Osteocyte (in vitro differentiated cells): ENCODE data around the gene GDF10. TPM values are rescaled to one million over a fixed set of nuclear protein-coding genes. Genes with fewer than 3 reads are reported as not detected.
A peak's percentile ranks its signal among the peaks of the same experiment; 100 is the strongest.

Experiments
- DNase-seq: peaks from one replicate; pipeline ENCODE4 v3.0.0; 2021; ENCODE audit warnings: mixed read lengths; ENCODE audit not compliant: unreplicated experiment; ENCODE audit errors: extremely low spot score
- H3K27ac Mint-ChIP-seq: one replicate; pipeline ENCODE4 v1.8.0; 2021; ENCODE audit warnings: mild to moderate bottlenecking, mixed read lengths; ENCODE audit not compliant: unreplicated experiment
- H3K27me3 Mint-ChIP-seq: one replicate; pipeline ENCODE4 v1.8.0; 2021; ENCODE audit warnings: mixed read lengths; ENCODE audit not compliant: unreplicated experiment
- H3K36me3 Mint-ChIP-seq: one replicate; pipeline ENCODE4 v1.8.0; 2021; ENCODE audit warnings: mixed read lengths; ENCODE audit not compliant: unreplicated experiment
- H3K4me1 Mint-ChIP-seq: one replicate; pipeline ENCODE4 v1.8.0; 2021; ENCODE audit warnings: mixed read lengths; ENCODE audit not compliant: unreplicated experiment
- H3K4me3 Mint-ChIP-seq: one replicate; pipeline ENCODE4 v1.8.0; 2021; ENCODE audit warnings: mild to moderate bottlenecking, moderate library complexity, mixed read lengths; ENCODE audit not compliant: unreplicated experiment
- H3K9me3 Mint-ChIP-seq: one replicate; pipeline ENCODE4 v1.8.0; 2021; ENCODE audit warnings: mixed read lengths; ENCODE audit not compliant: unreplicated experiment
- total RNA-seq: library from RNA; stranded (reverse); gene quantifications from 2 replicates; pipeline ENCODE4 v1.2.1, GENCODE V29; 2021
- TF ChIP-seq, protein P1 (sequence below): fragments of 200-600 bp; sonication (generic); IDR thresholded peaks from 2 replicates; pipeline ENCODE4 v1.5.0; 2021; ENCODE audit warnings: antibody characterized with exemption, mild to moderate bottlenecking, moderate library complexity

Gene GDF10
- total RNA-seq, 1 donor from 2014 or later = not detected

DNA sequence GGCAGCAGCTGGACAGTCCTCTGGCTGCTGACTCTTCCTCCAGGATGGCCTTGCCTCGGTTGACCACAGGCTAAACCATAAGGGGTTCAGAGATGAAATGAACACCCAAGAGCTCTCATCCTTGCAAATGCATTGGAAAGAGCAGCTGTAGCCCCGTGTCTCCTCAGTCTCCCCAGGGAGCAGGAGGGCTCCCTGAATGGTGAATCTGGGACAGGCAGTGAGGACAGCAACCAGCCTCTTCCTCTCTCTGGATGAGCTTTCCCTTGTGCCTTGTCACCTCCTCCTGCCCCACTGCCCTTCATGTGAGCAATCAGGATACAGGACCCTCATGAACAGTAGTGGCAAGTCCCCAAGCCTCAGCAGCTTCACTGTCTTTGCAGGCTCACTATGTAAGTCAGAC lies 23.9 kb upstream of the GDF10 start:
- Mint-ChIP-seq H3K36me3 (no peaks in the 10 kb centered on the region), H3K4me3 (no peak overlapping the region), H3K27ac (no peak overlapping the region), H3K27me3 (peaks cover 10% of the 10 kb centered on the region), H3K9me3 (no peaks in the 10 kb centered on the region), H3K4me1 (no peaks in the 10 kb centered on the region)
- TF ChIP-seq, protein P1, sequence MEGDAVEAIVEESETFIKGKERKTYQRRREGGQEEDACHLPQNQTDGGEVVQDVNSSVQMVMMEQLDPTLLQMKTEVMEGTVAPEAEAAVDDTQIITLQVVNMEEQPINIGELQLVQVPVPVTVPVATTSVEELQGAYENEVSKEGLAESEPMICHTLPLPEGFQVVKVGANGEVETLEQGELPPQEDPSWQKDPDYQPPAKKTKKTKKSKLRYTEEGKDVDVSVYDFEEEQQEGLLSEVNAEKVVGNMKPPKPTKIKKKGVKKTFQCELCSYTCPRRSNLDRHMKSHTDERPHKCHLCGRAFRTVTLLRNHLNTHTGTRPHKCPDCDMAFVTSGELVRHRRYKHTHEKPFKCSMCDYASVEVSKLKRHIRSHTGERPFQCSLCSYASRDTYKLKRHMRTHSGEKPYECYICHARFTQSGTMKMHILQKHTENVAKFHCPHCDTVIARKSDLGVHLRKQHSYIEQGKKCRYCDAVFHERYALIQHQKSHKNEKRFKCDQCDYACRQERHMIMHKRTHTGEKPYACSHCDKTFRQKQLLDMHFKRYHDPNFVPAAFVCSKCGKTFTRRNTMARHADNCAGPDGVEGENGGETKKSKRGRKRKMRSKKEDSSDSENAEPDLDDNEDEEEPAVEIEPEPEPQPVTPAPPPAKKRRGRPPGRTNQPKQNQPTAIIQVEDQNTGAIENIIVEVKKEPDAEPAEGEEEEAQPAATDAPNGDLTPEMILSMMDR = no peak
- DNase-seq = peak; percentile 70

DNA sequence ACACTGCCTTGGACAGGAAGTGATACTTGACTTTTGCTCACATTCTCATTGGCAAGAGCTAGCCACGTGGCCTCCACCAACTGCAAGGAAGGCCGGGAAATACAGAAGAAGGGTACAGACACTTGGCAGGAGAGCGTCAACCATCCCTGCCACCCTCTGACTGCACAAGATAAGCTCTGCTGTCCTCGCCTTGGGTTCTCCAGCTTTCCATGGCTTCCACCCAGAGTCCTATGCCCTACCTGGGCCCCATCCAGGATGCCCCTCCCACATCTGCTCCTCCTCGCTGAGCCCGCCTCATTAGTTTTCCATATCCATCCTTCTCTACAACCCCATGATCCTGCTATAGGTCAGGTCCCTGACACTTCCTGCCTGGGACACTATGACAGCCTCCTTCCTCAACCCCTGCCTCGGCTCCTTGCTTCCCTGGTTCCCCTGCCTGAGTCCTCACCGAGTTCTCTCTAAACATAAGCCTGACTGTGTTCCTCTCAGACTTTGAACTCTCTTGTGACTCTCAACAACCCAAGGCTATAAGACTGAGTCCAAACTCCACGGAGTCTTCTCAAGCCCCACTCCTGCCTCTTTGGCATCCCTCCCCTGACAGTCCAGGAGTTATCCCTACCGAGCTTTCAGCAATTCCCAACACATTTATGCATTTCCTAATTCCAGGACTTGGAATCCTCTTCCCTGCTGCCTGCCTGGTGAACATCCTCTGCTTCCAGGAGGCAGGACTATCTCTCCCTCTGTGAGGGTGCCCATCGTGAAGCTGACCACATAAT lies 23.2 kb upstream of the GDF10 start:
- no peak overlapping the region for H3K4me3 Mint-ChIP-seq

DNA sequence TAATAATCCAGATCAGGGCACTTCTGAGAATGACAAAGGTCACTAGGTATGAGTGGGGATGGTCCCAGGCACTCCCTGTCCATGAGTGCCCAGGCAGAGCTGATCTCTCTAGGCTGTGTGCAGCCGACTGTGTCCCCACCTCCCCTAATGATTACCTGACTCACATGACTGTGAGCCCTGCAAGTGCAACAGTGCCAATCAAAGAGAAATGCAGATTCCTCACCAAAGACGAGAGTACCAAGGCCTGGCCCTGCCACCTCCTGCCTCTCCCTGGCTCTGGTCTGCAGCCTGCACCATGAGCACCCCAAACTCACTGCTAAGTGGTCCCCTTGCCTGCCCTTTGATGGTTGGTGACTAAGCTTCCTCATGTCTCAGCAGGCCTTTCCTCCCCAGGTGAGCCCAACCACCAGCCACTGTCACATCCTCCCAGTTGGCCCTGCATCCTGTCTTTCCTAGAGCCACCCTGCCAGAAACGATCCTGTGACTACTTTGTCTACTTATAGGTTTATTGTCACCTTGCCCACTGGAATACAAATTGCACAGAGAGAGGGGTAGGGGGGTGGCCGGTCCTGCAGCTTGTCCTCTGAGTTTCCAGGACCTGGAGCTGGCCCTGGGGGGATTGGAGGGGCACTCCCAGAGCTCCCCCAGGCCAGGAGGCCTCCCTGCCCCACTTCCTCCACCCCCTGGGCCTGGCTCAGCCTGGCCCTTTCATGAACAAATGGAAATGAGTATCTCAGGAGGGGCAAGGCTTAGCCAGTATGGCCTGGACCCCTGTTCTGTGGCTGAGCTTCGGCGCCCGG lies 22.4 kb upstream of the GDF10 start:
- TF ChIP-seq, protein P1 = no peak

More for the DNA sequence above, 23.2 kb upstream of the GDF10 start:
- Mint-ChIP-seq H3K4me1 (no peaks in the 10 kb centered on the region), H3K27ac (no peak overlapping the region), H3K36me3 (no peaks in the 10 kb centered on the region), H3K27me3 (peaks cover 10% of the 10 kb centered on the region), H3K9me3 (no peaks in the 10 kb centered on the region)
- TF ChIP-seq, protein P1 = no peak
- peak; percentile 70 for DNase-seq

DNA sequence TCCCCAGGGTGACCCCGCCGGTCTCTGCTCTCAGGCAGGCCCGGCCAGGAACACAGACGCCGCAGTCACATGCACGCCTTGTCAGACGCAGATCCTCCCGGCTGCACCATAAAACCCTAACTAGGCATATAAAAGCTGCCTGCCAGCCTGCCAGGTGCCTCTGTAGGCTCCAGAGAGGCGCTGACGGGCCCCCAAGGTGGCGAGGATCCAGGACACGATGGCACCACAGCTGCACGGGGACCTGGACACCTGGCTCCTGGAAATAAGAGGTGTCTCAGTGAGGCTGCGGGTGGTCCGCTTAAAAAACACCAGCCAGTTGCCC lies 21.9 kb upstream of the GDF10 start:
- H3K27me3 Mint-ChIP-seq = peaks cover 15% of the 10 kb centered on the region
- no peak overlapping the region for H3K4me3 Mint-ChIP-seq
- TF ChIP-seq, protein P1 = no peak
- H3K27ac Mint-ChIP-seq = no peak overlapping the region
- no peaks in the 10 kb centered on the region for H3K9me3 Mint-ChIP-seq
- H3K36me3 Mint-ChIP-seq = no peaks in the 10 kb centered on the region
- no peaks in the 10 kb centered on the region for H3K4me1 Mint-ChIP-seq
- DNase-seq = peak; percentile 82

More for the DNA sequence above, 22.4 kb upstream of the GDF10 start:
- H3K27me3 Mint-ChIP-seq = peaks cover 11% of the 10 kb centered on the region
- no peak overlapping the region for H3K4me3 Mint-ChIP-seq
- H3K36me3 Mint-ChIP-seq = no peaks in the 10 kb centered on the region
- H3K27ac Mint-ChIP-seq = no peak overlapping the region
- H3K9me3 Mint-ChIP-seq = no peaks in the 10 kb centered on the region
- no peak for DNase-seq
- H3K4me1 Mint-ChIP-seq = no peaks in the 10 kb centered on the region

DNA sequence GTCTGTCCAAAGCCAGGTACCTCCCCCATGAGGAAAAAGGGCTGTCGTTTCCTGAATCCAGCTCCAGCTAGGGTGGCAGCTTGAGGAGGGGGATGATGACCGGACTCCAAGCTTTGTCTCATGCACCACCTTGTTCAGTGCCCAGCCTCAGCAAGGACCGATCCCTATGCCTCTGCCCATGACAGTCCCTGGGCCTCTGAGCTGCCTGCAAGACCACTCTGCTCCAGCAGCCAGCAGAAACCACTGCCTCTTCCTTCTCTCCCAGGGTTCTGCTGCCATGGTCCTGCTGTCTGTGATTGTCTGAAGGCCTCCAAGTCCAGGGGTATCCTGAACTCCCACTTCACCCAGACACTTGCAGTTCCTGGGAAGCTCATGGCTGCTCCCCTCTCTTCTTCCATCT lies 21.3 kb upstream of the GDF10 start:
- Mint-ChIP-seq H3K4me1 (no peaks in the 10 kb centered on the region), H3K9me3 (no peaks in the 10 kb centered on the region), H3K4me3 (no peak overlapping the region), H3K27ac (no peak overlapping the region), H3K27me3 (peaks cover 15% of the 10 kb centered on the region), H3K36me3 (no peaks in the 10 kb centered on the region)
- TF ChIP-seq, protein P1 = no peak
- DNase-seq = peak; percentile 66
